HG03575 (cell line): Measurements from ENCODE around the gene ALDH7A1.

ENCODE experiments used
- ATAC-seq: cut with Tn5 transposase; IDR thresholded peaks from one replicate; pipeline ENCODE4 v1.9.1; 2021; ENCODE audit not compliant: unreplicated experiment, insufficient number of reproducible peaks, low FRiP score; ENCODE audit errors: extremely low read depth

ALDH7A1 gene

DNA sequence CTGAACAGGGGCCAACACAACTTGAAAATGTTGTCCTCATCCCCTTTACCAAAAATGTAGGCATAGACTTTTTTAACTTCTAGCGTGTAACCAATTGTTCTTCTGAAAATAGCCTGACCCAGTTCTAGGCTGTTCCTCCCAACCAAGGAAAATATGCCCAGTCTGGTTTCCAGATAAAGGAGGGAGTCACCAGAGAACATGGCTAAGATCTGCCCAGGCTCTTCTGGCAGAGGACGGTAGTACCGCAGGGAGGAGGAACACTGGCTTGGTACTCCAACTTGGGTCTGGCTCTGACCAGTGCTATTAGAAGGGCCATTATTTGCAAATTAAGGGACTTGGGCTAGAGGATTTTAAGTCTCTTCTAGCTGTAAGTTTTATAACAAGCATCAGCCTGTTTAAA, 108.7 kb downstream of the ALDH7A1 start:
- no peak for ATAC-seq

DNA sequence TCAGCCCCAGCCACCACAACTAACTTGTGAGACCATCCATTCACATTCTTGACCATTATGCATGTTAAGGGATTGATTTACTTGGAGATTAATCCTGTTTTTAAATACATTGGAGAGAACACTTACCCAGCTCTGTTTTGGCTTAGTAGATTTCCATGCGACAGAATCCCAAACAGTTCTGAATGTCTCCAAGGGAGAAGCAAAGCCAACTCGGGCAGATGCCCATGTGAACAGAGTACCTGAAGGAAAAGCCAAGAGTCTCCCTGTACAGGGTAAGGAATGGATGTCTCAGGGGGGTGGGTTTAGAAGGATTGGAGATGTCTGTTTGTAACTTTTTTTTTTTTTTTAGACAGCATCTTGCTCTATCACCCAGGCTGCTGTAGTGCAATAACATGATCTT, 110.8 kb downstream of the ALDH7A1 start:
- no peak for ATAC-seq

DNA sequence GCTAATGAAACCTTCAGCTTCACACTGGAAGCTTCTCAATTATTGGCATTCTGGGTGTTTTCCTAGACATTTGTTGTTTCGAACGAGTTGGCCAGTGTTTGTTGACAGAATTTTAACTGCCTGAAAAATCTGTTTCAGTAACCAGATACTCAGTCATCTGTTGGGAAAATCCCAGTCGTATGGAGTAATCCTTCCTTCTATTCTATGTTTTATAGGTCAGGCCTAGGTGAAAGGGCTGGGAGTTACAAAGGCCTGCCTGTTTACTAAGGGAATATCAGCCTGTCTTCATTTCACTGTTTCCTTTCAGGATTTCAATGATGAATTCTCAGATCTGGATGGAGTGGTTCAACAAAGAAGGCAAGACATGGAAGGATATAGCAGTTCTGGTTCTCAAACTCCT, 111.9 kb downstream of the ALDH7A1 start:
- no peak for ATAC-seq

GRCh38 chr5:126482591-126482990, 112.4 kb downstream of the ALDH7A1 start:
- no peak for ATAC-seq

- no peak for ATAC-seq
These were observed 113.8 kb downstream of the ALDH7A1 start for GRCh38 chr5:126481243-126481642.
